NCI-H187 treated with DMSO at 0.1 percent for 48 hours (cell line): ENCODE data around the gene PPP2R2D.

Source experiments
- DNase-seq: peaks from one replicate; lab custom pipeline; 2025; lab: John Stamatoyannopoulos, UW

The PPP2R2D gene

GRCh38 chr10:131889755-131890154, 11.1 kb upstream of the PPP2R2D start:
- no peak for DNase-seq

- DNase-seq: no peak
Measured at GRCh38 chr10:131890276-131891195, 10.3 kb upstream of the PPP2R2D start.

DNA sequence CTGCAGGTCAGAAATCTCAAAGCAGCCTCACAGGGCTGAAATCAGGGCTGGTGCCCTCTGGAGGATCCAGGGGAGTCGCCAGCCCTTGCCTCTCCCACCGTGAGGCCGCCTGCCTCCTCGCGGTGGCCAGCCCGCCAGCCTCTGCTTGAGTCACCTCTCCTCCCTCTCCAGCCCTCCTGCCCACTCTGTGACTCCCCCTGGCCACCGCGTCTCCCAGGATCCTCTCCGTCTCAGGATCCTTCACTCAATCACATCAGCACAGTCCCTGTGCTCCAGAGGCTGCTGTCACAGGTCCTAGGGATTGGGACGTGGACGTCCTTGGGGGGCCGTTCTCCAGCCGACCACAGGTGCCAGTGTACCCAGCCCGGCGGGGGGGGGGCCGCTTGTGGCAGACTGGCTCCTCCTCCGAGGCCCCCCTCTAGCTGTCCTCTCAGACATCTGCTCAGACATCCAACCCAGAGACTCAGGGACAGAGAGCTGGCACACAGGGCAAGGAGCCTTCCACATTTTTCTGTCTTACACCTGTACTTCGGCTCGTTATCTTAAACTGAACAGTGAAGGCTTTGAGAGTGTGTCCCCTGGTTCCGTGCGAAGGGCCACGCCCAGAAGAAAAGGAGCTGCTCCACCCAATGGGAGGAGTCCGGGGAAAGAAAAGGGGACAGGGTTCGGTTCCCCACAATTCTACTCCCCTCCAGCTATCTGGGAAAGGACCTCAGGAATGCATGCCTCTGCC, 9.4 kb upstream of the PPP2R2D start:
- DNase-seq: no peak

- no peak for DNase-seq
Measured at GRCh38 chr10:131891929-131892805, 8.6 kb upstream of the PPP2R2D start.

DNA sequence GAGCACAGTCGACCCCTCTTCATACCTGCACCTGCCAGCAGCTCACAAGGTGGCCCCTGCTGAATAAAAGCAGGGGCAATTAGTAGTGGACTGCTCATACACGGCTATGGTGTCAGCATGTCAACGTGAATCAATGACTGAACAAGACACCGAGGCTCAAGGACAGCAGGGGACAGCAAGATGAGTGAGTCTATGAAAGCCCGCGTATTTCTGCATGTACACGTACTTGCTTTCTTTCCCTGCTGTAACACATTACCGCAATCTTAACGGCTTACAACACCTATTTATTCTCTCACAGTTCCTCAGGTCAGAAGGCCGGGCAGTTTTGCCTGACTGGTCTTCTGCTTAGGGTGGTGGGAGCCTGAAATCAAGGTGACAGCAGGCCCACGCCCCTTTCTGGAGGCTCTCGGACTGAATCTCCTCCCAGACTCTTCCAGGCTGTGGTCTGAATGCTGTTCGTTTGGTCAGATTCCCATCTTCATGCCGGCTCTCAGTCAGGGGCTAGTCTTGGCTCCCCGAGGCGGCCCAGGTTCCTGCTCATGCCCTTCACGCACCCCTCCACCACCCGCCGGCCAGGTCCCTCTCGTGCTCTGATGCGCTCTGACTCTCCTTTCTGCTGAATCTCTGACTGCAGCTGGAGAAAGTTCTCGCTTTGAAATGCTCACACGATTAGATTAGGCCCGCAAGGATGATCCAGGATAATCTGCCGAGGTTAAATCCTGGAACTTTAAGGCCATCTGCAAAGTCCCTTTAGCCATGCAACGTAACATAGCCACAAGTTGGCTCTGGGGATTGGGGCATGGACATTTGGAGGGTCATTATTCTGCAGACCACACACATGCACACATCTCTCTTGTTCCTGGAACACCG, 7.8 kb upstream of the PPP2R2D start:
- no peak for DNase-seq

GRCh38 chr10:131895116-131895515, 5.7 kb upstream of the PPP2R2D start:
- no peak for DNase-seq

DNA sequence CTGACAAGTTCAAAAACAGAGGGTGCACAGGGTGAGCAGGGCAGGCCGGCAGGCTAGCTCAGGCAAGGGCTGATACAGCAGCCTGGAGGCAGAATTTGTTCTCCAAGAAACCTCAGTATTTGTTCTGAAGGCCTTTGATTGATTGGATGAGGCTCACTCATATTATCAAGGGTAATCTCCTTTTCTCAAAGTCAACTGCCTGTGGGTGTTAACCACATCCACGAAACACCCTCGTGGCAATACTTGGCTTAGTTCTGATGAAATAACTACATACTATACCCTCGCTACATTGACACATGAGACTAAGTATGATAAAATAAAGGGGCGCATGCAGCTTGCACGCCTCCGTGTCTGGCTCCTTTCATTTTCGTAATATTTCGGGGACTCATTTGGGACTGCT, 4.4 kb upstream of the PPP2R2D start:
- no peak for DNase-seq

DNA sequence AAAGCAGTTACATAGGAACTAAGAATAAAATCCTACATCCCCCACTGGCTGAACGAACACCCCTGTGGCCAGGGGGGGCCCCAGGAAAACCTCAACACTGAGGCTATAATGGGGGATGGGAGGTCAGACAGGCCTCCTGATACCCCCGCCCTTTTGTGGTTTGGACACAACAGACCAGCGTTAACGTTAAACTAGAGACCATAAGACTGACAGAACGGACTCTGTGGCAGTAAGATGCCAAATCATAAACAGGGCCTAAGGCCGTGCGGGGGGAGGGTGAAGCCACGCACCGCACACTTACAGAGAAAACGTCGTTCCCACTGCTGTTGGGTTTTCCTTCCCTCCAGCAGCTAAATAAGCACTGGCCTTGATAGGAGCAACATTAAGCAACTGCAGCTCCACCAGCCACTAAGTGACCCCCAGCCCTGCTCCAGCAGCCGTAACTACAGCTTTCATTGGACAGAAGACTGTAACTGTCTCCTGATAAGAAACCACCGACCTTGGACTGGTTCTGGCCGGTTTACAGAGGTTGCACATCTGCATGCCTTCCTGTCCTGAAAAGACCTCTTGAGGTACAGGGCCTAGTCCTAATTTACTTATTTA, 3.4 kb upstream of the PPP2R2D start:
- no peak for DNase-seq

GRCh38 chr10:131898061-131898460, 2.7 kb upstream of the PPP2R2D start:
- DNase-seq: no peak

DNA sequence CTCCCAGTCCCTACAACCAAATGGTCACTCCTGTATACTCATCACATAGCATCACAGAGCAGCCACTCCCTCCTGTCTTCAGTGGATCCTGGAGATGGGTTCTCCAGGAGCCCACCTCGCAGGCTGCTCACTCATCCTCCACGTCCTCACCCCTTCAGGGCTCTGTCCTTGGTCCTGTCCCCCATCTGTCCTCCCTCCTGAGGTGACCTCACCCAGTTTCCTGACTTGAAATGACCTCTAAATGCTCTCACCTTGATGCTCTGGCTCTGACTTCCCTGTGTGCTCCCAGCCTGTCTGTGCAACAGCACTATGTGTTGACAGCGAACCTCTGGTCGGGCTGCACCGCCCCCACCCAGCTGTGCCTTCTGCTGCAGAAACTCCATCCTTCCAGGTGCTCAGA, 2.1 kb upstream of the PPP2R2D start:
- DNase-seq: no peak

DNA sequence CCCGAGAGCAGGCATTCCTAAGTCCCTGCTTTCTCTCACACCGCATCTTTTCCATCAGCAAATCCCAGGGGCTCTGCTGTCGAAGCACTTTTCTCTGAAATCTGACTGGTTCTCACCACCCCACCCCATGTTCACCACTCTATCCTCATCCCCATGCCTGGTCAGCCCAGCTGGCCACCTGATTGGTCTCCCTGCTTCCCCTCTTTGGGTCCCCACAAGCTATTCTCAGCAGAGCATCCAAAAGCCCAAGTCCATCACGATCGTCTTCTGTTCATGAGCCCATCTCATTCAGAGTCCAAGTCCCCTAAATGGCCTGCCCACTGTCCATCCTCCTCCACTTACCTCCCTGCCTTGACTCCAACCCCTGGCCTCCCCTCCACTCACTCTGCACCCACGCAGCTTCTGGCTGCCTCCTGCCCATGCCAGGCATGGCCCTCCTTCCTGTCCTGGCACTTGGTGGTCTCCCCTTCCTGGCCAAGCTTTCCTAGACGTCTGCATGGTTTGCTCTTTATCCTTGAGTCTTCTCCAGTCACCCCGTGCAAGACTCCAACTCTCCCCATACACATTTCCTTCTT, 1.6 kb upstream of the PPP2R2D start:
- no peak for DNase-seq

DNA sequence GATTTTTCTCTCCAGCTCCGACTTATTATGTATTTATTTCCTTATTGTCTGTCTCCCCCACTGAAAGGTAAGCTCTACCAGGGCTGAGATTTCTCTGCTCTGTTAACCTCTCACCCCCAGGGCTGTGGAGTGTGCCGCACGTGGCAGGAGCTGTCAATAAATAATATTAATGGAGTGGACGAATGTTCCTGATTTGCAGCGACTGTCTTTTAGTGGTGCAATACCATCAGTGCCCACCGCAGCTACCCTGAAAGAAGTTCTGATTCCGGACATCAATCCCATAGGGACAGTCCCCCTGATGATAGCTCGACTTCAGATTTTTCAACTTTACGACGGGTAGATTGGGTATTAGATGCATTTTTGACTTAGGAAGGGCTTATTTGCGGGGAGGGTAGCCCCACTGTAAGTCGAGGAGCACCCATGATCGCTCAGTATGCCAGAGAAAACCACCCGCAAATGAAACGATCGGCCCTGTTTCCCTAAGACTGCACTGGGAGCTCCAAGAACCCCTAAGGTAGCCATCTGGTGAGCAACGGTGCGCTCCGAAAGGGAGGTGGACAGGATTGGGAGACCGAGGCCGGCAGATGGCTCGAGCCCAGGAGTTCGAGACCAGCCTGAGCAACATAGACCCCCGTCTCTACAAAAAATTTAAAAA, 986 bp upstream of the PPP2R2D start:
- DNase-seq: no peak

GRCh38 chr10:131901181-131901829, 497 bp downstream of the PPP2R2D start:
- no peak for DNase-seq

GRCh38 chr10:131902211-131902610, 1.4 kb downstream of the PPP2R2D start:
- no peak for DNase-seq

GRCh38 chr10:131902691-131903090, 1.9 kb downstream of the PPP2R2D start:
- no peak for DNase-seq

DNA sequence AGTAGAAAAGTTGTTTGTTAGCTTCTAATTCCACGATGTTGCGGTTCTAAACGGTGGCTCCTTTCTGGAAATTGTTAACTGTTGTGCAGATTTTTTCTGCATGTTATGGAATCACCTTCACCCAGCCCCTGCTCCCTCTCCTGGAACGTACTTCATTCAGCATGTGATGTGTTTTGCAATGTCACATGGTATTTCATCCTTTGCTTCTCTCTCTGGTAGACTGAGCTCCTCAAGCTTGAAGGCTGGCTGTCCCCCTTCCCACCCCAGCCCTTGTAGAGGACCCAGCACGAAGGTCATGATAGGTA, 4.4 kb downstream of the PPP2R2D start:
- DNase-seq: no peak

GRCh38 chr10:131905603-131906268, 4.9 kb downstream of the PPP2R2D start:
- no peak for DNase-seq

DNA sequence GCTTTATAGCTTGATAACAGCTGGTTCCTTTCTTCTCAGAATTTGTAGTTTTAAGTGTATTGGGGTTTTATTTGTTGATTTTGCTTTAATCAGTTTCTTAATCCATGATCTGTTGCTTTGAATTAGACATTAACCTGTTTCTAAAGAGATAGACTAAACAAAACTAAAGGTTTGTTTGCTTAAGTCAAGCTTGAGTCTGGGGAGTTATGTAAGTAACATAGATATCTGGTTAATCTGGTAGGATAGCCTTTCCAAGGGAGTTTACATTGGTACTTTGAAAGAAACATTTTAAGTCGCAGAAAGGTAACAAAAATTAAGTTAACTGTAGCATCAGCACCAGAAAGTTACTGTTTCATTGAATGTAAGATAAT, 5.4 kb downstream of the PPP2R2D start:
- no peak for DNase-seq

DNA sequence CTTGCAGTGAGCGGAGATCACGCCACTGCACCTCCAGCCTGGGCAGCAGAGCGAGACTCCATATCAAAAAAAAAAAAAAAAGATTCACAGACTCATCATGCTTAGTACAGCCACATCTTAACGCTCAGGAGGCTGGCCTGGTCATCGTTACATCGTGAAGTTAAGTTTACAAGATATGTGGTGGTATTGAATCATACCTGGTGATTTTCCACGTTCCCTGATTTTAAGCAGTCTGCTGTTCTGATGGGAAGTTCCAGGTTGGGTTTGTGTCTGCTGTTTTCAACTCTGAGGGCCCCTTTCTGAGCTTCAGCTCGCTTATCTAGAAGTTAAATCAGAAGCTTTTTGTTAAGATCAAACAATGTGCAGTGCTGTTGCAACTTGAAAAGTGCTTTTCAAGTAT, 6.9 kb downstream of the PPP2R2D start:
- DNase-seq: no peak
